Mammary epithelial cell (primary cell): ENCODE data around the gene FRYL.

ENCODE experiments used
- EZH2 ChIP-seq: IDR thresholded peaks from 2 replicates; pipeline ENCODE4 v1.6.1; 2012; ENCODE audit warnings: low read length, inconsistent platforms, borderline replicate concordance
- TF ChIP-seq, protein P1 (sequence below), 2 donors: IDR thresholded peaks in 1 of 2; conservative IDR thresholded peaks in 1 of 2; 2 replicates each; pipeline ENCODE4 v1.5.1; 2011 to 2012; ENCODE audit warnings: inconsistent platforms in 2 of 2, low read length in 2 of 2, mild to moderate bottlenecking in 2 of 2, control low read depth in 1 of 2, low read depth in 1 of 2; ENCODE audit not compliant: insufficient read depth in 1 of 2; ENCODE audit errors: extremely low read depth in 1 of 2

DNA sequence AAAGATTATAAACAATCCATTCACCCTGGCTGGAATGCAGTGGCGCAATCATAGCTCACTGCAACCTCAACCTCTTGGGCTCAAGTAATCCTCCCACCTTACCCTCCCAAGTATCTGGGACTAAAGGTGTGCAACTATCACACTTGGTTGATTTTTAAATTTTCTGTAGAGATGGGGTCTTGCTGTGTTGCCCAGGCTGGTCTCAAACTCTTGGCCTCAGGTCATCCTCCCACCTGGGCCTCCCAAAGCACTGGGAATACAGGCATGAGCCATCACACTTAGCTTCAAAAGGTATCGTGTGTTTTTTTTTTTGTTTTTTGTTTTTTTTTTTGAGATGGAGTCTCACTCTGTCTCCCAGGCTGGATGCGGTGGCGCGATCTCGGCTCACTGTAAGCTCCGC lies 71.5 kb downstream of the FRYL start:
- TF ChIP-seq, protein P1, sequence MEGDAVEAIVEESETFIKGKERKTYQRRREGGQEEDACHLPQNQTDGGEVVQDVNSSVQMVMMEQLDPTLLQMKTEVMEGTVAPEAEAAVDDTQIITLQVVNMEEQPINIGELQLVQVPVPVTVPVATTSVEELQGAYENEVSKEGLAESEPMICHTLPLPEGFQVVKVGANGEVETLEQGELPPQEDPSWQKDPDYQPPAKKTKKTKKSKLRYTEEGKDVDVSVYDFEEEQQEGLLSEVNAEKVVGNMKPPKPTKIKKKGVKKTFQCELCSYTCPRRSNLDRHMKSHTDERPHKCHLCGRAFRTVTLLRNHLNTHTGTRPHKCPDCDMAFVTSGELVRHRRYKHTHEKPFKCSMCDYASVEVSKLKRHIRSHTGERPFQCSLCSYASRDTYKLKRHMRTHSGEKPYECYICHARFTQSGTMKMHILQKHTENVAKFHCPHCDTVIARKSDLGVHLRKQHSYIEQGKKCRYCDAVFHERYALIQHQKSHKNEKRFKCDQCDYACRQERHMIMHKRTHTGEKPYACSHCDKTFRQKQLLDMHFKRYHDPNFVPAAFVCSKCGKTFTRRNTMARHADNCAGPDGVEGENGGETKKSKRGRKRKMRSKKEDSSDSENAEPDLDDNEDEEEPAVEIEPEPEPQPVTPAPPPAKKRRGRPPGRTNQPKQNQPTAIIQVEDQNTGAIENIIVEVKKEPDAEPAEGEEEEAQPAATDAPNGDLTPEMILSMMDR (conservative IDR thresholded peaks at IDR 0.05 in 1 of 2, IDR thresholded peaks at IDR 0.05 in 1 of 2; ENCODE audit: extremely low read depth in 1 of 2, insufficient read depth in 1 of 2, low read depth in 1 of 2, low read length in 2 of 2): no peak
- no peak for TF ChIP-seq EZH2
